Suppressor macrophage (primary cell): ENCODE data around the gene POLG.
"Not testable (repeated sequence)": the region's sequence is repeated elsewhere in the genome, so short reads cannot be mapped to it uniquely, and the experiment has no call there.

Experiments used
- DNase-seq, 4 experiments: peaks; one replicate each; pipeline ENCODE4 v3.0.0-alpha.2; 2020 to 2022

POLG gene

DNA sequence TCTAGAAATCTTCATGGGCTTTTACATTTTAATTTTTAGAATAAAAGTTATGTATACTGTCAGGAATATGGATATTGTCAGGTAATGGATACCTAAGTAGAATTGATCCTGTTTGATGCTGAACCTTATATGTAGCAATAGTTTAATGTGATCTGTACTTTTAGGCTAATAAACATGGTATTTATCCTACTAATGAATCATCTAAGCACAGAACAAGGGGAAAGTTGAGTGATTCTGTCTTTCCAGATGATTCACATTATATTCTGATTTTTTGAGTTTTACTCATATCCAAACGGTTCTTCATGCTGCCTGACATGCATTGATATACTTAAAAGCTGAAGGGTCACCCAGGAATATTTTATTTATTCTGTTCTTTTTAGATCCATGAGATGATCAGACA is 56.3 kb downstream of the POLG start:
- DNase-seq: no peak

DNA sequence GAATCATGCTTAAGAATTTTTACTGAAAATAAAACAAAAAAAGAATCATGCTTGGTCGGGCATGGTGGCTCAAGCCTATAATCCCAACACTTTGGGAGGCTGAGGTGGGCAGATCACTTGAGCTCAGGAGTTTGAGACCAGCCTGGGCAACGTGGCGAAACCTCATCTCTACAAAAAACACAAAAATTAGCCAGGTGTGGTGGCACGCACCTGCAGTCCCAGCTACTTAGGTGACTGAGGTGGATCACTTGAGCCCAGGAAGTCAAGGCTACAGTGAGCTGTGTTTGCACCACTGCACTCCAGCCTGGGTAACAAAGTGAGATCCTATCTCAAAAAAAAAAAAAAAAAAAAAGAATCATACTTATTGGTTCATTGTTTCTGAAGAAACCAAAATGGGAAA is 57.3 kb downstream of the POLG start:
- not testable (repeated sequence) for DNase-seq
